ENCODE measurements around the gene TRABD2B. TPM values are rescaled to one million over a fixed set of nuclear protein-coding genes. Genes with fewer than 3 reads are reported as not detected.

Gene TRABD2B
- total and polyA plus RNA-seq, 2 of the 13 experiments (the other 11 are each of a cell fraction or from before 2014, with no cell fraction given), result 0.04 TPM; not detected in 1

GRCh38 chr1:47766832-47767740 is 230.1 kb downstream of the TRABD2B start (continued):
- TF ChIP-seq RCOR2 (CRISPR knock-in tag; IDR thresholded peaks at IDR 0.05) (no peak), CCAR2 (optimal IDR thresholded peaks at IDR 0.05; ENCODE audit: low read depth, low read length) (no peak), CREB3 (CRISPR knock-in tag; IDR thresholded peaks at IDR 0.05) (no peak), ZNF777 (CRISPR knock-in tag; IDR thresholded peaks at IDR 0.05) (no peak), ATF7-NPFF (CRISPR knock-in tag; IDR thresholded peaks at IDR 0.05; ENCODE audit: low read depth) (no peak), THAP8 (CRISPR knock-in tag; IDR thresholded peaks at IDR 0.05; ENCODE audit: borderline replicate concordance) (no peak), ERF (CRISPR knock-in tag; IDR thresholded peaks at IDR 0.05) (peak; percentile 20; the same call in 1 of the 2 replicates), ZNF501 (CRISPR knock-in tag; IDR thresholded peaks at IDR 0.05) (peak; percentile 40; the same call in 1 of the 2 replicates), ZNF687 (CRISPR knock-in tag; IDR thresholded peaks at IDR 0.05) (peak; percentile 80), TEAD3 (CRISPR knock-in tag; optimal IDR thresholded peaks at IDR 0.05; ENCODE audit: borderline replicate concordance) (no peak)
